GM18951 (cell line): ENCODE results near the gene OASL.
"Not testable (repeated sequence)": the region's sequence is repeated elsewhere in the genome, so short reads cannot be mapped to it uniquely, and the experiment has no call there.

Experiments
- POLR2A ChIP-seq: IDR thresholded peaks from 4 replicates; pipeline ENCODE4 v1.6.1; 2011; ENCODE audit warnings: mild to moderate bottlenecking; ENCODE audit not compliant: insufficient read length, insufficient read depth; ENCODE audit errors: extremely low read depth
- in situ Hi-C: fragments of 300-500 bp; cut with MboI; formaldehyde crosslinking; loops from one replicate; pipeline ENCODE4 v1.12.0; 2022; ENCODE audit warnings: low sequenced_read_pairs, mixed read lengths, inconsistent platforms; ENCODE audit not compliant: unreplicated experiment

The OASL gene

GRCh38 chr12:121069206-121069605 is 30.2 kb upstream of the OASL start:
- TF ChIP-seq POLR2A = no peak
- in situ Hi-C loops = no loop called here

GRCh38 chr12:121065345-121065744 is 26.3 kb upstream of the OASL start:
- no peak for TF ChIP-seq POLR2A
- in situ Hi-C loops = no loop called here

GRCh38 chr12:121064586-121064985 is 25.5 kb upstream of the OASL start:
- in situ Hi-C loops = not testable (repeated sequence)

DNA sequence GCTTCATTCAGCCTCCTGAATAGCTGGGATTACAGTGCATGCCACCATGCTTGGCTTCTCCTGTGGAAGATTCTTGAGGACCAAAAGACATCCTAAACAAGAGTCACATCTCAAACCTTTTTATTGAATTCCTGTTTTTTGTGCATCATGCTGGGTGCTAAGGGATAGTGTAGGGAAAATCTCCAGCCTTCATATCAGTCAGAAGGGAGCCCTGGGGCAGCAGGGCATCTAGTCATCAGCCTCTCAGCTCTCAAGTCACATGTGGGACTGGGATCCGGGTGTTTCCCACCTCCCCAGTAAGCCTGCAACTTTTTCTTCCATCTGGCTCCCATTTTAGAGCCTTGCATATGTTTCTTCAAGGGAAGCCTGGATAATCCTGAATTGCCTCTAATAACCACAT is 25.1 kb upstream of the OASL start:
- no peak for TF ChIP-seq POLR2A
- in situ Hi-C loops = no loop called here

GRCh38 chr12:121062391-121063045 is 23.5 kb upstream of the OASL start:
- TF ChIP-seq POLR2A = no peak
- in situ Hi-C loops = no loop called here

DNA sequence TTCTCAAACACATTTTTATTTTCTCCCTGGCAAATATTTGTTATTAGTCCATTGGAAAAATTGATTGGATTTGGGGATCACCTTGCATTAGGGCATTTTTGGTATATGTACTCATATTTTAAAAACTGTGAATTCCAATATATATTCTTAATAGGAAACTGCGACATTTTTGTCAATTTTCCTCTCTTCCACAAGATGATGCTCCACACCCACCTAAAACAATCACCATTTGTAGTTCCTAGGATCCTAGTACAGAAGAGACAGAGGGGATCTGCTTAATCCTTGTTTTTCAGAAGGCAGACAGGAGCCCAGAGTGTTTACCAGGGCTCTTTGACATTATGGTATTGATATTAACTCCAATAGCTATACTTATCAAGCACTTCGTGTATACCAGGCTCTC is 22.8 kb upstream of the OASL start:
- TF ChIP-seq POLR2A = no peak
- in situ Hi-C loops = no loop called here

- in situ Hi-C loops = no loop called here
- TF ChIP-seq POLR2A = peak; percentile 30
These were observed 21.3 kb upstream of the OASL start for GRCh38 chr12:121060149-121061001.

DNA sequence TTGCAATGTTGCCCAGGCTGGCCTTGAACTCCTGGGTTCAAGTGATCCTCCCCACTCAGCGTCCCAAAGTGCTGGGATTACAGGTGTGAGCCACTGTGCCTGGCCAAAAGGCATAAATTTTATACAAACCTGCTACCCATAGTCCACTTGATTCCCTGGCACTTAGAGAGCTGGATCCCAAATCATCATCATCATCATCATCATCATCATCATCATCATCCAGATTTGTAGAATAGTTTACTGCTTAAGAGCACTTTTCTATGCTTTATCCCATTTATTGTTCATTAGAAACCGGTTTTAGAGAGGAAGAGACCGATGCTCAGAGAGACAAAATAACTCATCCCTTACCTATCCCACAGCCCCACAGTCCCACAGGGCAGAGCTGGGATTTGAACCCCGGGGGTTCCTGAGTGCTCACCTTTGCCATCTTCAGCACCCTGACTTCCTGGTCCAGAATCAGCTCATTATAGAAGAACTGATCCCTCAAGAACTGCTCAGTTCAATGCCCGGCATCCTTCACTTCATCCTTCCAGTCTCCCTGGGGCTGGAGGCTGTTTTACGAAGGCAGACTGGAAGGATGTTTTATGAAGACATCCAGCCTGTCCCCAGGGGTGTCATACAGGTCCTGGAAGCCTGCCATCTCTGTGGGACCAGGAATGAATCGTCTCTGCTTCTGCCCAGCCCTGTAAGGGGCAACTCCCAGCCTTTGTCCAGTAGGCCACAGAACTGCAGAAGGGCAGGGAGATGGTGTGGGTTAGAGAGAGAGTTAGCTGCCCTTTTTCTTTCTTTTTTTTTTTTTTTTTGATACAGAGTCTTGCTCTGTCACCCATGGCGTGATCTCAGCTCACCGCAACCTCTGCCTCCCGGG is 20.2 kb upstream of the OASL start:
- no peak for TF ChIP-seq POLR2A
- in situ Hi-C loops = no loop called here

- no peak for TF ChIP-seq POLR2A
- in situ Hi-C loops = no loop called here
These were observed 18.7 kb upstream of the OASL start for GRCh38 chr12:121057794-121058193.

GRCh38 chr12:121053706-121054105 is 14.7 kb upstream of the OASL start:
- no peak for TF ChIP-seq POLR2A
- in situ Hi-C loops = no loop called here

DNA sequence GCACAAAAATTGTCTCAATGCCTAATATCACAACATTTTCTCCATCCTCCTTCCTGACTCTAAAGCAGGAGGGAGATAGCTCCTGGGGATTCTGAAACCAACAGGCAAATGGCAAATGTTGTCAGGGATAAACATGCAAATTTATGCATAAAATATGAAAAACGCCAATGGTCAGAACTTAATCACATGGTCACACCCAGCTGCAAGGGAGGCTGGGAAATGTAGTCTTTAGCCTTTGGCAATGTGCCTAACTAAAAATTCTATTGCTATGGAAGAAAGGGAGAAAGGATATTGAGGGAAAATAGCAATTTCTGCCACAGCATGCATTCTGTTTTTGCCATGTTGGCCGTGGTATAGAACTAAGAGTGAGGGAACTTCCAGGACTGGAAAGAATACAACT is 11.7 kb upstream of the OASL start:
- in situ Hi-C loops = no loop called here
- TF ChIP-seq POLR2A = no peak

DNA sequence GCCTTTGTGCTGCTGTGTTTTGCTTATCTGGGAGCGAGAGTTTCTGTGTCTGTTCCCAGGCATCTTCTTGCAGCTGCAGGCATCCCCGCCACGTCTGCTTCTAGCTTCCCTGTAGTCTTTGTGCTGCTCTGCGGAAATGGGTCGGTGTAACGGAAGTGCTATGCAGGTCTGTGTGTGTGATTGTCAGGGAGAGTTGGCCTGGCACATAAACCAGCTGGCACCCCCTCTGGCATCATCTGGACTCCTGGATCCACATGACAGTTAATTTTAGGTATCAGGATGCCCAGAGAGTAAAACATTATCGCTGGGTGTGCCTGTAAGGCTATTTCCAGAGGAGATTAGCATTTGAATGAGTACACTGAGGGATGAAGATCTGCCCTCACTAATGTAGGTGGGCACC is 9.4 kb upstream of the OASL start:
- in situ Hi-C loops = no loop called here
- TF ChIP-seq POLR2A = no peak

- in situ Hi-C loops = not testable (repeated sequence)
These were observed 8.4 kb upstream of the OASL start for GRCh38 chr12:121047400-121047799.
